K562 (cell line): Measurements from ENCODE around the gene RASIP1. TPM values are rescaled to one million over a fixed set of nuclear protein-coding genes. Genes with fewer than 3 reads are reported as not detected.

ENCODE experiments used
- E2F6 ChIP-seq, 2 experiments: IDR thresholded peaks; 2 replicates each; pipeline ENCODE4 v1.6.1; 2011; ENCODE audit warnings: borderline replicate concordance in 1 of 2, control low read depth in 1 of 2, low read depth in 1 of 2, low read length in 1 of 2, mild to moderate bottlenecking in 1 of 2, mixed read lengths in 1 of 2, moderate library complexity in 1 of 2; ENCODE audit not compliant: insufficient read depth in 1 of 2, insufficient read length in 1 of 2, poor library complexity in 1 of 2, severe bottlenecking in 1 of 2; ENCODE audit errors: extremely low read depth in 1 of 2
- ESRRB ChIP-seq: fragments of 250-450 bp; sonication (Bioruptor Pico); IDR thresholded peaks from 2 replicates; pipeline ENCODE4 v1.5.0; 2020; ENCODE audit warnings: mild to moderate bottlenecking, moderate library complexity, borderline replicate concordance
- ETS2 ChIP-seq: IDR thresholded peaks from 2 replicates; pipeline ENCODE4 v1.6.1; 2016; ENCODE audit warnings: borderline replicate concordance, missing genetic modification characterization, mild to moderate bottlenecking, moderate library complexity, missing compliant biosample characterization; ENCODE audit not compliant: poor library complexity, severe bottlenecking
- HDAC3 ChIP-seq: fragments of 450-650 bp; IDR thresholded peaks from 2 replicates; pipeline ENCODE4 v1.6.1; 2018; ENCODE audit warnings: borderline replicate concordance, mild to moderate bottlenecking, moderate library complexity; ENCODE audit not compliant: partially characterized antibody
- MCM2 ChIP-seq: fragments of 450-650 bp; IDR thresholded peaks from 2 replicates; pipeline ENCODE4 v1.6.1; 2017; ENCODE audit warnings: low read depth, mild to moderate bottlenecking
- NR2C2 ChIP-seq, 2 experiments: fragments of 200-800 bp in 1 of 2; sonication (Bioruptor generic) in 1 of 2; sonication (generic) in 1 of 2; formaldehyde crosslinking in 1 of 2; IDR thresholded peaks; 2 replicates each; pipeline versions ENCODE4 v1.6.1 to v1.8.0; 2016 to 2022; ENCODE audit warnings: mild to moderate bottlenecking in 1 of 2, missing compliant biosample characterization in 1 of 2, missing genetic modification characterization in 1 of 2, missing genetic modification reagents in 1 of 2
- PATZ1 ChIP-seq: fragments of 250-450 bp; sonication (Bioruptor Pico); IDR thresholded peaks from 2 replicates; pipeline ENCODE4 v1.5.0; 2020; ENCODE audit warnings: mild to moderate bottlenecking, borderline replicate concordance
- SFPQ ChIP-seq: fragments of 200-400 bp; formaldehyde crosslinking; IDR thresholded peaks from 2 replicates; pipeline ENCODE4 v1.6.1; 2017; ENCODE audit warnings: mild to moderate bottlenecking, low read depth, low read length, moderate library complexity
- SP1 ChIP-seq: sonication (generic); formaldehyde crosslinking; IDR thresholded peaks from 2 replicates; pipeline ENCODE4 v1.8.1; 2022; ENCODE audit warnings: mild to moderate bottlenecking, missing genetic modification reagents
- TARDBP ChIP-seq: fragments of 450-650 bp; IDR thresholded peaks from 2 replicates; pipeline ENCODE4 v1.6.1; 2016
- TFAP4 ChIP-seq: sonication (generic); formaldehyde crosslinking; IDR thresholded peaks from 2 replicates; pipeline ENCODE4 v1.8.0; 2022; ENCODE audit warnings: missing genetic modification reagents, mild to moderate bottlenecking, moderate library complexity, borderline replicate concordance
- ZBTB43 ChIP-seq: sonication (generic); formaldehyde crosslinking; IDR thresholded peaks from 2 replicates; pipeline ENCODE4 v1.8.0; 2023; ENCODE audit warnings: mild to moderate bottlenecking, missing genetic modification reagents
- ZNF121 ChIP-seq: sonication (generic); formaldehyde crosslinking; conservative IDR thresholded peaks from 2 replicates; pipeline ENCODE4 v1.8.0; 2022; ENCODE audit warnings: missing genetic modification reagents
- ZNF830 ChIP-seq: fragments of 250-450 bp; sonication (Bioruptor Pico); IDR thresholded peaks from 2 replicates; pipeline ENCODE4 v1.5.0; 2021; ENCODE audit warnings: mild to moderate bottlenecking
- ZSCAN32 ChIP-seq: fragments of 450-650 bp; formaldehyde crosslinking; IDR thresholded peaks from 2 replicates; pipeline ENCODE4 v1.4.0; 2020; ENCODE audit warnings: mild to moderate bottlenecking, moderate library complexity
- polyA plus RNA-seq, 8 experiments: library from polyadenylated mRNA; depleted of rRNA in 4 of 8; stranded (reverse) in 5 of 8; unstranded in 3 of 8; fragments of >200 nt; fragmentation: Nextera tagmentation in 2 of 8; fragmentation: Illumina TruSeq in 1 of 8; extraction: Ambion mirVana in 2 of 8; extraction: Trizol in 1 of 8; gene quantifications; 2 replicates each; pipeline versions ENCODE4 v1.2.1 to v1.2.3, GENCODE V29; 2011 to 2014; ENCODE audit warnings: inconsistent platforms in 1 of 8, missing spikeins in 1 of 8
- total RNA-seq, 7 experiments: library from RNA; depleted of rRNA in 6 of 7; stranded (reverse); fragments of >200 nt in 6 of 7; fragmentation: Illumina TruSeq in 2 of 7; extraction: Trizol in 2 of 7; gene quantifications; 2 replicates each; pipeline versions ENCODE4 v1.2.1 to v1.2.3, GENCODE V29; 2011 to 2021; ENCODE audit warnings: low replicate concordance in 1 of 7

The RASIP1 gene
- total and polyA plus RNA-seq, 9 of the 15 experiments (the other 6 are each of a cell fraction or from before 2014, with no cell fraction given), result 0.20 to 4.7 (median 1.5) TPM

GRCh38 chr19:48713864-48714755 is 26.3 kb downstream of the RASIP1 start (continued):
- TF ChIP-seq PATZ1, result no peak
- no peak for TF ChIP-seq ETS2
- no peak for TF ChIP-seq TARDBP
- TF ChIP-seq ESRRB, result no peak
- peak; percentile 61 to 86 for TF ChIP-seq E2F6 (IDR thresholded peaks at IDR 0.05; ENCODE audit: borderline replicate concordance in 1 of 2, extremely low read depth in 1 of 2, insufficient read depth in 1 of 2, insufficient read length in 1 of 2, low read depth in 1 of 2, low read length in 1 of 2, poor library complexity in 1 of 2, severe bottlenecking in 1 of 2)
- TF ChIP-seq SP1 (CRISPR knock-in tag), result peak; percentile 82
- no peak for TF ChIP-seq HDAC3
- TF ChIP-seq TFAP4 (CRISPR knock-in tag), result peak; percentile 70; the same call in 1 of the 2 replicates
- TF ChIP-seq SFPQ, result no peak
- no peak for TF ChIP-seq NR2C2 (CRISPR knock-in tag; IDR thresholded peaks at IDR 0.05)
- TF ChIP-seq NR2C2 (tag; IDR thresholded peaks at IDR 0.05), result peak; percentile 88
- no peak for TF ChIP-seq ZNF121 (CRISPR knock-in tag)
- TF ChIP-seq ZBTB43 (CRISPR knock-in tag), result no peak
- no peak for TF ChIP-seq ZNF830 (CRISPR knock-in tag)
- no peak for TF ChIP-seq ZSCAN32 (CRISPR knock-in tag)
- TF ChIP-seq MCM2, result no peak
